Measurements from ENCODE around the gene LCE2A.

DNA sequence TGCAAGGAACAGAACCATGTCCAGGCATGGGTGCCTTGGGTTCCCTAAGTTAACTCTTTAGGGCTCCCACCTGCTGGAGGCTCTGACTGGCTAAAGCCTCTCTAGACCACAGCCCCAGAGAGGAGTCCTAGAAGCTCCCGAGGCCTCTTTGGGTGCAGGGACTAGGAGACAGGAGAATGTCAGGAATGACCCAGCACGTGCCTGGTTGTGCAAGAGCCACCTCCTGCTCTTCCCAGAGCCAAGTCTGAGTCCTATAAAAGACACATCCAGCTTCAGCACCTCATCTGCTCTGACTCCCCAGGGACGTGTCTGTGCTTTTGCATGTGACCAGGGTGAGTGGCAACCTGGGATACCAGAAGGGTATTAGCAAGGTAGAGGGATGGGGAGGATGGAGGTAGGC lies 35.0 kb upstream of the LCE2A start, which contains the start of gene LCE2D:
- TF ChIP-seq, protein P1, sequence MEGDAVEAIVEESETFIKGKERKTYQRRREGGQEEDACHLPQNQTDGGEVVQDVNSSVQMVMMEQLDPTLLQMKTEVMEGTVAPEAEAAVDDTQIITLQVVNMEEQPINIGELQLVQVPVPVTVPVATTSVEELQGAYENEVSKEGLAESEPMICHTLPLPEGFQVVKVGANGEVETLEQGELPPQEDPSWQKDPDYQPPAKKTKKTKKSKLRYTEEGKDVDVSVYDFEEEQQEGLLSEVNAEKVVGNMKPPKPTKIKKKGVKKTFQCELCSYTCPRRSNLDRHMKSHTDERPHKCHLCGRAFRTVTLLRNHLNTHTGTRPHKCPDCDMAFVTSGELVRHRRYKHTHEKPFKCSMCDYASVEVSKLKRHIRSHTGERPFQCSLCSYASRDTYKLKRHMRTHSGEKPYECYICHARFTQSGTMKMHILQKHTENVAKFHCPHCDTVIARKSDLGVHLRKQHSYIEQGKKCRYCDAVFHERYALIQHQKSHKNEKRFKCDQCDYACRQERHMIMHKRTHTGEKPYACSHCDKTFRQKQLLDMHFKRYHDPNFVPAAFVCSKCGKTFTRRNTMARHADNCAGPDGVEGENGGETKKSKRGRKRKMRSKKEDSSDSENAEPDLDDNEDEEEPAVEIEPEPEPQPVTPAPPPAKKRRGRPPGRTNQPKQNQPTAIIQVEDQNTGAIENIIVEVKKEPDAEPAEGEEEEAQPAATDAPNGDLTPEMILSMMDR (IDR thresholded peaks at IDR 0.05): no peak
- no peak for TF ChIP-seq EZH2 (IDR thresholded peaks at IDR 0.05)

Measured in neural progenitor cell (in vitro differentiated cells).